Measurements from ENCODE around the gene LMF1. TPM values are rescaled to one million over a fixed set of nuclear protein-coding genes. Genes with fewer than 3 reads are reported as not detected.
"Not testable (repeated sequence)": the region's sequence is repeated elsewhere in the genome, so short reads cannot be mapped to it uniquely, and the experiment has no call there.

LMF1 gene
- total RNA-seq, 4 donors from 2014 or later: 14.9 to 33.7 (median 27.1) TPM

DNA sequence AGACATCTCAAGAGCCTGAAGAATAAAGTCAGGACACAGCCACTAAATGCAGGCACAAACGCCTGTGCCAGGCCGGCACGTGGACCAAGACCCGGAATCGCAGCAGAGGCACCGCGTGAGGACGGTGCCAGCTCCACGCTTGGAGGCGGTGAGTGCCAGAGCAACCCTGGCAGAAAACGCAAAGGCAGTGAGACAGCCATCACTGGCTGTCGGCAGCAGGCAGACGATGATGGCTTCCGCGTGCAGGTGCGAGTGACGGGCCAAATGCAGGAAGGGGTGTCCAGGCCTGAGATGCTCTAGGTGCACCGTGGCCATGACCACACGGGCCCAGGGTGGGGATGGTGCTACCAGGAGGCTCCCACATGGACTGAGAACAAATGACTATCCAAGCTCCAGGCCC, 78.8 kb downstream of the LMF1 start:
- no peak for TF ChIP-seq CTCF (IDR thresholded peaks at IDR 0.05)
- DNase-seq (ENCODE audit: low spot score): no peak
- ATAC-seq (ENCODE audit: low FRiP score): no peak

DNA sequence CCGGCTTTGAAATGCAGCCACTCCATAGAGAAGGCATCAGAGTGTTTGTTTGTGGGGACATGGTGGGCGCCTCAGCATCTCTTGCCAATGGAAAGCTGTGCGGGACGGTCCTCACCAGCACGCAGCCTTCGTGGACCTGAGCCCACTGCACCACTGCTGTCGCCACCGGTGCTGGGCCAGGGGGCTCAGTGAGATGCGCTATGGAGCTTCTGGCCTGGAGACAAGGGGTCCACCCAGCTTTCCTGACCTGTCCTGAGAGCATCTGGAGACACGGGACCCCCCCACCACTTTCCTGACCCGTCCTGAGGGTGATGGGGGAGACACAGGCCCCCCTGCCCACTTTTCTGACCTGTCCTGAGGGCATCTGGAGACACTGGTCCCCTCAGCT, 79.4 kb downstream of the LMF1 start:
- DNase-seq (ENCODE audit: low spot score): no peak
- no peak for ATAC-seq (ENCODE audit: low FRiP score)
- TF ChIP-seq CTCF (IDR thresholded peaks at IDR 0.05): no peak

GRCh38 chr16:890716-891352, 80.0 kb downstream of the LMF1 start:
- DNase-seq (ENCODE audit: low spot score): no peak
- ATAC-seq (ENCODE audit: low FRiP score): no peak
- TF ChIP-seq CTCF (IDR thresholded peaks at IDR 0.05): no peak

GRCh38 chr16:890217-890616, 80.6 kb downstream of the LMF1 start:
- no peak for ATAC-seq (ENCODE audit: low FRiP score)
- TF ChIP-seq CTCF (IDR thresholded peaks at IDR 0.05): no peak
- no peak for DNase-seq (ENCODE audit: low spot score)

GRCh38 chr16:889586-889985, 81.2 kb downstream of the LMF1 start:
- no peak for TF ChIP-seq CTCF (IDR thresholded peaks at IDR 0.05)
- ATAC-seq (ENCODE audit: low FRiP score) (no peak), DNase-seq (ENCODE audit: low spot score) (no peak)

- no peak for ATAC-seq (ENCODE audit: low FRiP score)
- TF ChIP-seq CTCF (IDR thresholded peaks at IDR 0.05): no peak
- DNase-seq (ENCODE audit: low spot score): no peak
These were observed 81.7 kb downstream of the LMF1 start for GRCh38 chr16:888901-889570.

- not testable (repeated sequence) for DNase-seq (ENCODE audit: low spot score); ATAC-seq (ENCODE audit: low FRiP score)
These were observed 82.3 kb downstream of the LMF1 start for GRCh38 chr16:888456-888855.
